Stimulated activated naive B cell treated with anti-CD40 and anti-IgM and Interleukin-4, amounts not matched to agents 10 μg/mL and 1 μg/mL and 100 μg/mL, for 72 hours (primary cell): Measurements from ENCODE around the gene ATRNL1.
"Not testable (repeated sequence)": the region's sequence is repeated elsewhere in the genome, so short reads cannot be mapped to it uniquely, and the experiment has no call there.

Experiments used
- ATAC-seq, 2 donors: fragments of 150-1000 bp; cut with Tn5 transposase; replicated peaks; 2 replicates each; pipeline ENCODE4 v1.10.0; 2021; ENCODE audit warnings: moderate library complexity in 1 of 2
- DNase-seq: peaks from one replicate; pipeline ENCODE4 v3.0.0; 2021
- H3K27ac Mint-ChIP-seq: one replicate; pipeline ENCODE4 v1.8.0; 2022; ENCODE audit warnings: mild to moderate bottlenecking, mixed read lengths
- H3K27me3 Mint-ChIP-seq, 2 donors: one replicate each; pipeline ENCODE4 v1.8.0; 2022; ENCODE audit warnings: mixed read lengths in 2 of 2
- H3K36me3 Mint-ChIP-seq, 2 donors: one replicate each; pipeline ENCODE4 v1.8.0; 2022; ENCODE audit warnings: mixed read lengths in 2 of 2, mild to moderate bottlenecking in 1 of 2
- H3K4me1 Mint-ChIP-seq, 2 donors: one replicate each; pipeline ENCODE4 v1.8.0; 2022; ENCODE audit warnings: mixed read lengths in 2 of 2, mild to moderate bottlenecking in 1 of 2
- H3K4me3 Mint-ChIP-seq, 2 donors: one replicate each; pipeline ENCODE4 v1.8.0; 2022; ENCODE audit warnings: mild to moderate bottlenecking in 2 of 2, mixed read lengths in 2 of 2, moderate library complexity in 1 of 2
- H3K9me3 Mint-ChIP-seq, 2 donors: one replicate each; pipeline ENCODE4 v1.8.0; 2022; ENCODE audit warnings: mixed read lengths in 2 of 2, mild to moderate bottlenecking in 1 of 2

The ATRNL1 gene

DNA sequence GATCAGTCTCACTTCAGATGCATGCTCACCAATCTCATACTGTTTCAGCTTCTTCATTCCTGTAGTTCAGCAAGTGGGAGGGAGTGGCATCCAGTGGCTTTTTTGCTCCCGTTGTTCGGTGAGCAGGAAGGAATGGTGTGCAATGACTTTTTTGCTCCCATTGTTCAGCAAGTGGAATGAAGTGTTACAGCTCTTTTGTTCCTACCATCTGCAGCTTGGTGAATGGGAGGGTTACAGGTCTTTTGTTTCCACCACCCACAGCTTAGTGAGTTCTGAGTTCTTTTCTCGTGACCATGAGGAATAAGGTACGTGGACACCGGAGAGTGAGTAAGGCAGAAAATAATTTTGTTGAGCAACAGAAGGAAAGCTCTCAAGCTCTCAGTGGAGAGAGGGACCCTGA lies 363.6 kb downstream of the ATRNL1 start:
- Mint-ChIP-seq H3K4me1 (no peaks in the 10 kb centered on the region), H3K27me3 (no peaks in the 10 kb centered on the region), H3K4me3 (no peak overlapping the region), H3K27ac (no peak overlapping the region), H3K36me3 (no peaks in the 10 kb centered on the region), H3K9me3 (peaks cover 10 to 12% of the 10 kb centered on the region in 2 donors)
- DNase-seq (no peak), ATAC-seq (no peak)

DNA sequence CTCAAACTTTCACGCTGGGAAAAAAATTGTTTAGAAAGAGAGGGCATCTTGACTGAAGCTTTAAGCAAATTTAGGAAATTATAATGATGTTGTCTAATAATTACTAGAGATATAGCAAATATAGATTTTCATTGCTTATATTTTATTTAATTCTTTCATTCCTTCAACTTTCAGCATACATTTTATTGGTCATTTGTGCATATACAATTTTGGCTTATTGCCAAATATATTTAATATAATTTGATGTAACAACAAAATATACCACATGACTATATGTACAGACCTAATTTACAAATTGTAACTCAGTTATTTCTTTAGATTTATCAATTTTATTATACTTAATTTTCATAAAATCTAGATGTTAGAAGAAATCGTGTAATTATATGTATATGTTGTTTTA lies 390.1 kb downstream of the ATRNL1 start:
- Mint-ChIP-seq H3K36me3 (no peaks in the 10 kb centered on the region), H3K4me1 (no peaks in the 10 kb centered on the region), H3K4me3 (no peak overlapping the region), H3K27me3 (no peaks in the 10 kb centered on the region), H3K9me3 (peaks cover 0 to 5% of the 10 kb centered on the region in 2 donors), H3K27ac (no peak overlapping the region)
- DNase-seq (no peak), ATAC-seq (no peak)

GRCh38 chr10:115491526-115492140 lies 398.5 kb downstream of the ATRNL1 start:
- peaks cover 3 to 5% of the 10 kb centered on the region in 2 donors for H3K9me3 Mint-ChIP-seq
- H3K36me3 Mint-ChIP-seq = no peaks in the 10 kb centered on the region
- H3K27me3 Mint-ChIP-seq = no peaks in the 10 kb centered on the region
- no peaks in the 10 kb centered on the region for H3K4me1 Mint-ChIP-seq
- H3K4me3 Mint-ChIP-seq = no peak overlapping the region
- no peak overlapping the region for H3K27ac Mint-ChIP-seq
- no peak for ATAC-seq
- no peak for DNase-seq

GRCh38 chr10:115503546-115503945 lies 410.4 kb downstream of the ATRNL1 start:
- Mint-ChIP-seq H3K27me3 (no peaks in the 10 kb centered on the region), H3K27ac (no peak overlapping the region), H3K9me3 (peaks cover 0 to 1% of the 10 kb centered on the region in 2 donors), H3K36me3 (no peaks in the 10 kb centered on the region), H3K4me1 (no peaks in the 10 kb centered on the region), H3K4me3 (no peak overlapping the region)
- no peak for DNase-seq
- ATAC-seq = no peak

- no peak overlapping the region for H3K4me3 Mint-ChIP-seq
- H3K4me1 Mint-ChIP-seq = no peaks in the 10 kb centered on the region
- peaks cover 0 to 6% of the 10 kb centered on the region in 2 donors for H3K9me3 Mint-ChIP-seq
- no peaks in the 10 kb centered on the region for H3K27me3 Mint-ChIP-seq
- no peak for DNase-seq
- H3K36me3 Mint-ChIP-seq = no peaks in the 10 kb centered on the region
- no peak overlapping the region for H3K27ac Mint-ChIP-seq
- no peak for ATAC-seq
These were observed 421.7 kb downstream of the ATRNL1 start for GRCh38 chr10:115514895-115515294.

DNA sequence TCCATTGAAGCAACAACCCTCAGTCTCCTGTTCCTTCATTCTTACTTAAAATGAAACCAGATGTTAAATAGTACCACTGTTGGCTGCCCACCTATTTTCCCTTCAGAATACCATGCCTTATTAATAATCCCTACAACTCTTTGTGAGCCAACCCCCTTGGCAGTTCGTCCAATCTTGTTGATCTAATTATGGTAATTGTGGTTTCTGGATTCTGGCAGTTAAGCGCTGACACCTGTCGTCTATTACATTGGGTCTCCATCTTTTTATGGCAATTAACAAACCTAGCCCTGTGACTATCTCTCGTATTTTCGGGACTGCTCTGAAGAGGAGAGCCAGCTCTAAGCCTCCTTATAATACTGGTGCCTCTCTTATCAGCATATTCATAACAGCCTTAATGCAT lies 432.0 kb downstream of the ATRNL1 start:
- H3K4me3 Mint-ChIP-seq = no peak overlapping the region
- H3K36me3 Mint-ChIP-seq = no peaks in the 10 kb centered on the region
- DNase-seq = no peak
- H3K27me3 Mint-ChIP-seq = no peaks in the 10 kb centered on the region
- H3K27ac Mint-ChIP-seq = no peak overlapping the region
- no peak for ATAC-seq
- H3K9me3 Mint-ChIP-seq = peaks cover 13 to 21% of the 10 kb centered on the region in 2 donors
- H3K4me1 Mint-ChIP-seq = no peaks in the 10 kb centered on the region

DNA sequence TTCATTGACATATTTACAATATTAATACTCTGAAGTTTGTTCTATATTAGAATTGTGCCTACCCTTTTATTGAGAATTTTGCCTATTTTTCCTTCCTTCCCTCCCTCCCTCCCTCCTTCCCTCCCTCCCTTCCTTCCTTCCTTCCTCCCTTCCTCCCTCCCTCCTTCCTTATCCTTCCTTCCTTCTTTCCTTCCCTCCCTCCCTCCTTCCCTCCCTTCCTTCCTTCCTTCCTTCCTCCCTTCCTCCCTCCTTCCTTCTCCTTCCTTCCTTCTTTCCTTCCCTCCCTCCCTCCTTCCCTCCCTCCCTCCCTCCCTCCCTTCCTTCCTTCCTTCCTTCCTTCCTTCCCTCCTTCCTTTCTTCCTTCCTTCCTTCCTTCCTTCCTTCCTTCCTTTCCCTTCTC lies 434.5 kb downstream of the ATRNL1 start:
- DNase-seq, ATAC-seq, H3K27ac Mint-ChIP-seq, H3K4me3 Mint-ChIP-seq, H3K36me3 Mint-ChIP-seq, H3K27me3 Mint-ChIP-seq, H3K4me1 Mint-ChIP-seq: not testable (repeated sequence)
- peaks cover 14 to 21% of the 10 kb centered on the region in 2 donors for H3K9me3 Mint-ChIP-seq

- not testable (repeated sequence) for H3K27me3 Mint-ChIP-seq, H3K4me1 Mint-ChIP-seq, H3K36me3 Mint-ChIP-seq, H3K9me3 Mint-ChIP-seq, H3K27ac Mint-ChIP-seq, ATAC-seq, DNase-seq, H3K4me3 Mint-ChIP-seq
These were observed 443.2 kb downstream of the ATRNL1 start for GRCh38 chr10:115536401-115536800.

- DNase-seq (no peak), ATAC-seq (no peak)
- Mint-ChIP-seq H3K27me3 (no peaks in the 10 kb centered on the region), H3K4me3 (no peak overlapping the region), H3K27ac (no peak overlapping the region), H3K4me1 (no peaks in the 10 kb centered on the region), H3K9me3 (no peaks in the 10 kb centered on the region), H3K36me3 (no peaks in the 10 kb centered on the region)
These were observed 446.1 kb downstream of the ATRNL1 start for GRCh38 chr10:115539142-115539762.

- Mint-ChIP-seq H3K27ac (no peak overlapping the region), H3K4me1 (no peaks in the 10 kb centered on the region), H3K4me3 (no peak overlapping the region), H3K9me3 (peaks cover 0 to 2% of the 10 kb centered on the region in 2 donors), H3K36me3 (no peaks in the 10 kb centered on the region), H3K27me3 (no peaks in the 10 kb centered on the region)
- DNase-seq = no peak
- ATAC-seq = no peak
These were observed 462.8 kb downstream of the ATRNL1 start for GRCh38 chr10:115555887-115556402.

DNA sequence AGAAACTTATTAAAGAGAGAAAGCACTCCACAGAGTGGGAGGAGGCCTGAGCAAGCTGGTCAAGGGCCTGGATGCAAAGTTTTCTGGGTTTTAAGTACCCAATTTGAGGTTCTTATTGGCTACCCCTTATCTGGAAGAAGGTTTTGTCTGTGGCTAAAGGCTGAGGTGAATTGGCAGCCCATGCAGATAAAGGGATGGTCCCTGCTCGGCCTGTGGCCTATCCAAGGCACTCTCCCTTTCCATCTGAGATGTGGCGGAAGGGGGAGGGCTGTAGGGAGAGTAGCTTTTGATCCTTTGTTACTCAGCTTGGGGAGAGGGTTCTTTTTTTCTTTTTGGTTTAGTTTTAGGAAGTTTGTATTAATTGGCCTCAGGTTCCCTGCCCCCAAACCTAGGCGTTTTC lies 465.1 kb downstream of the ATRNL1 start:
- DNase-seq (no peak), ATAC-seq (no peak)
- Mint-ChIP-seq H3K27ac (no peak overlapping the region), H3K4me1 (no peaks in the 10 kb centered on the region), H3K27me3 (no peaks in the 10 kb centered on the region), H3K36me3 (no peaks in the 10 kb centered on the region), H3K4me3 (no peak overlapping the region), H3K9me3 (peaks cover 2 to 3% of the 10 kb centered on the region in 2 donors)

DNA sequence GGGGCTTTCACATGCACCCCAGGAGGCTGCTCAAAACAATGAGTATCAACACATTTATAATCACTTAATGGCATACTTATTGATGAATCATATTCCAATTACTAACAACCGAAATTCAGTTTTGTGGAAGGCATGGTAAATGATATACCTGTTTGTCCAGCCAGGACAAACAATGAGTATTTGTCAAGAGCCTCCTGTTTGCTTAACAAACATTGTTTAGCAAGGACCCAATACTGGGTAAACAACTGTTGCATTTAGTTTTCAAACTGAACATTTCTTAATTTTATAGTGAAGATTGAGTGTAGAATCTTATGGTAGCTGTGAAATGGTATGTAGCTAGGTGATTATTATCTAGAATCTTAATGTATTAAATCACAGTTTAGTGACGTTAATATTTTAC lies 473.7 kb downstream of the ATRNL1 start:
- Mint-ChIP-seq H3K36me3 (no peaks in the 10 kb centered on the region), H3K4me1 (no peaks in the 10 kb centered on the region), H3K27ac (no peak overlapping the region), H3K9me3 (peaks cover 0 to 3% of the 10 kb centered on the region in 2 donors), H3K4me3 (no peak overlapping the region), H3K27me3 (no peaks in the 10 kb centered on the region)
- ATAC-seq = no peak
- no peak for DNase-seq

GRCh38 chr10:115572740-115573455 lies 479.7 kb downstream of the ATRNL1 start:
- Mint-ChIP-seq H3K36me3 (no peaks in the 10 kb centered on the region), H3K4me3 (no peak overlapping the region), H3K9me3 (peaks cover 0 to 8% of the 10 kb centered on the region in 2 donors), H3K4me1 (no peaks in the 10 kb centered on the region), H3K27me3 (no peaks in the 10 kb centered on the region), H3K27ac (no peak overlapping the region)
- DNase-seq = no peak
- ATAC-seq = no peak

- ATAC-seq (no peak), DNase-seq (no peak)
- Mint-ChIP-seq H3K36me3 (no peaks in the 10 kb centered on the region), H3K27ac (no peak overlapping the region), H3K4me3 (no peak overlapping the region), H3K9me3 (peaks cover 0 to 23% of the 10 kb centered on the region in 2 donors), H3K4me1 (no peaks in the 10 kb centered on the region), H3K27me3 (no peaks in the 10 kb centered on the region)
These were observed 487.1 kb downstream of the ATRNL1 start for GRCh38 chr10:115580239-115580638.

- no peaks in the 10 kb centered on the region for H3K27me3 Mint-ChIP-seq
- H3K27ac Mint-ChIP-seq = no peak overlapping the region
- no peak for ATAC-seq
- no peak overlapping the region for H3K4me3 Mint-ChIP-seq
- H3K9me3 Mint-ChIP-seq = peaks cover 3 to 5% of the 10 kb centered on the region in 2 donors
- no peak for DNase-seq
- H3K4me1 Mint-ChIP-seq = no peaks in the 10 kb centered on the region
- H3K36me3 Mint-ChIP-seq = no peaks in the 10 kb centered on the region
These were observed 499.9 kb downstream of the ATRNL1 start for GRCh38 chr10:115593060-115593459.
